ENCODE results near the gene SEC11A. TPM values are rescaled to one million over a fixed set of nuclear protein-coding genes. Genes with fewer than 3 reads are reported as not detected.
"Not testable (repeated sequence)": the region's sequence is repeated elsewhere in the genome, so short reads cannot be mapped to it uniquely, and the experiment has no call there.

Gene SEC11A
- total RNA-seq, 1 donor from 2014 or later = 68.9 TPM

- DNase-seq = not testable (repeated sequence)
Observed at GRCh38 chr15:84641871-84642270, 74.1 kb downstream of the SEC11A start.

GRCh38 chr15:84638103-84638502 is 77.8 kb downstream of the SEC11A start:
- no peak for DNase-seq

GRCh38 chr15:84634228-84634837 is 81.6 kb downstream of the SEC11A start:
- no peak for DNase-seq

GRCh38 chr15:84633311-84634227 is 82.4 kb downstream of the SEC11A start:
- DNase-seq = peak; percentile 66

- DNase-seq = no peak
Observed at GRCh38 chr15:84631706-84632272, 84.2 kb downstream of the SEC11A start.

- DNase-seq = no peak
Observed at GRCh38 chr15:84629033-84629432, 86.9 kb downstream of the SEC11A start.

- no peak for DNase-seq
Observed at GRCh38 chr15:84625123-84625522, 90.8 kb downstream of the SEC11A start.

GRCh38 chr15:84624359-84624758 is 91.6 kb downstream of the SEC11A start:
- no peak for DNase-seq

GRCh38 chr15:84621358-84621979 is 94.5 kb downstream of the SEC11A start:
- DNase-seq = no peak

- DNase-seq = no peak
Observed at GRCh38 chr15:84620626-84621025, 95.3 kb downstream of the SEC11A start.

Other genes with a start within 250 kb of the SEC11A start
- gene ZSCAN2, start 115.1 kb downstream of the SEC11A start, total RNA-seq = 32.6 TPM
- 25.7 TPM for gene WDR73, start 61.9 kb downstream of the SEC11A start, total RNA-seq
- gene NMB, start 57.9 kb downstream of the SEC11A start, total RNA-seq = 1.9 TPM
- gene ZNF592, start 32.5 kb upstream of the SEC11A start, total RNA-seq = 6.4 TPM
- gene ALPK3, start 101.2 kb upstream of the SEC11A start, total RNA-seq = 1.6 TPM
- not detected for gene SLC28A1, start 168.5 kb upstream of the SEC11A start, total RNA-seq

All from occipital lobe (tissue), 2 donors.